Measurements from ENCODE around the gene MRPL9. TPM values are rescaled to one million over a fixed set of nuclear protein-coding genes. Genes with fewer than 3 reads are reported as not detected.

The MRPL9 gene
- total RNA-seq, 6 experiments from 2014 or later: 91.4 to 116 (median 96.2) TPM

DNA sequence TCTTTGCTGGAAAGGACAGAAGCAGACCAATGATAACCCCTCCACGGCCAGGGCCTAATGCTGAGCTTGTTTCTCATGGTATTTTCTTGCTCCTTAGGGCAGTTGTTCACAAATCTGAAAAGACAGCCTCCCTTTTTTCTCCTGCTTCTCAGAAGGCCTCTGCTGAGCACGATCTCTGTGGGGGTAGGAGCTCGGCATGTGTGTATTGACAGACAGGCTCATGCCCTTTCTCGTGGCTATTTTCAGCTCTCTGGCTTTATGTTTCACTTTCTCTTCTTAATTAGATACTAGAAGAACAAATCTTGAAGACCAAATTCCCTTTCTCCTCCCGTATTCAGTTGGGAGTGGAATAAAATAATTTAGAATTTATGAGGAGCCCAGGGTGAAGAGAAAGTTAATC is 42.7 kb downstream of the MRPL9 start:
- H3K4me3 Mint-ChIP-seq: peak overlapping the region; percentile 84
- no peaks in the 10 kb centered on the region for H3K9me3 Mint-ChIP-seq
- H3K4me1 Mint-ChIP-seq (ENCODE audit: low read depth): peaks cover 26% of the 10 kb centered on the region
- no peak for DNase-seq
- no peaks in the 10 kb centered on the region for H3K36me3 Mint-ChIP-seq (ENCODE audit: low read depth)
- TF ChIP-seq, protein P1, sequence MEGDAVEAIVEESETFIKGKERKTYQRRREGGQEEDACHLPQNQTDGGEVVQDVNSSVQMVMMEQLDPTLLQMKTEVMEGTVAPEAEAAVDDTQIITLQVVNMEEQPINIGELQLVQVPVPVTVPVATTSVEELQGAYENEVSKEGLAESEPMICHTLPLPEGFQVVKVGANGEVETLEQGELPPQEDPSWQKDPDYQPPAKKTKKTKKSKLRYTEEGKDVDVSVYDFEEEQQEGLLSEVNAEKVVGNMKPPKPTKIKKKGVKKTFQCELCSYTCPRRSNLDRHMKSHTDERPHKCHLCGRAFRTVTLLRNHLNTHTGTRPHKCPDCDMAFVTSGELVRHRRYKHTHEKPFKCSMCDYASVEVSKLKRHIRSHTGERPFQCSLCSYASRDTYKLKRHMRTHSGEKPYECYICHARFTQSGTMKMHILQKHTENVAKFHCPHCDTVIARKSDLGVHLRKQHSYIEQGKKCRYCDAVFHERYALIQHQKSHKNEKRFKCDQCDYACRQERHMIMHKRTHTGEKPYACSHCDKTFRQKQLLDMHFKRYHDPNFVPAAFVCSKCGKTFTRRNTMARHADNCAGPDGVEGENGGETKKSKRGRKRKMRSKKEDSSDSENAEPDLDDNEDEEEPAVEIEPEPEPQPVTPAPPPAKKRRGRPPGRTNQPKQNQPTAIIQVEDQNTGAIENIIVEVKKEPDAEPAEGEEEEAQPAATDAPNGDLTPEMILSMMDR (IDR thresholded peaks at IDR 0.05): no peak
- H3K27me3 Mint-ChIP-seq (ENCODE audit: insufficient read depth): peaks cover 69% of the 10 kb centered on the region
- H3K27ac Mint-ChIP-seq: no peak overlapping the region

DNA sequence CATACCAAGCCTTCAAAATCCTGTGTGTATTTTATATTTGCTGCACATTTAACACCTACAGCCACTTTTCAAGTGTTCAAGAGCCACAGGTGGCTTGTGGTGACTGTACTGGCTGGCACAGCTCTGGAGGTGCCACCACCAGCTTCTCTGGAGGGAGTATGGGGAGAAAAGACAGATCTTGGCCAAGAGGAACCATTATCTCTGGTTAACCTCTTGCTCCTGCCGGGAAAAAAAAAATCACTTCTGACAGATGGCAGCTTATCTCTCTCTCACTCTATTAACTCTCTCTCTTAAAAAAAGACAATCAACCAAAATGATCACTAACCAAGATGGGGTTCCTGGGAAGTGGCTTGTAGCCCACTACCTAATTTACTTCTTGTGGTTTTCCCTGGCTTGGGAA is 43.2 kb downstream of the MRPL9 start:
- Mint-ChIP-seq H3K27ac (no peak overlapping the region), H3K4me3 (peak overlapping the region; percentile 84; the same call in 1 of the 2 replicates), H3K27me3 (ENCODE audit: insufficient read depth) (peaks cover 69% of the 10 kb centered on the region), H3K36me3 (ENCODE audit: low read depth) (no peaks in the 10 kb centered on the region), H3K9me3 (no peaks in the 10 kb centered on the region), H3K4me1 (ENCODE audit: low read depth) (peaks cover 26% of the 10 kb centered on the region)
- no peak for DNase-seq
- TF ChIP-seq, protein P1 (IDR thresholded peaks at IDR 0.05): no peak

DNA sequence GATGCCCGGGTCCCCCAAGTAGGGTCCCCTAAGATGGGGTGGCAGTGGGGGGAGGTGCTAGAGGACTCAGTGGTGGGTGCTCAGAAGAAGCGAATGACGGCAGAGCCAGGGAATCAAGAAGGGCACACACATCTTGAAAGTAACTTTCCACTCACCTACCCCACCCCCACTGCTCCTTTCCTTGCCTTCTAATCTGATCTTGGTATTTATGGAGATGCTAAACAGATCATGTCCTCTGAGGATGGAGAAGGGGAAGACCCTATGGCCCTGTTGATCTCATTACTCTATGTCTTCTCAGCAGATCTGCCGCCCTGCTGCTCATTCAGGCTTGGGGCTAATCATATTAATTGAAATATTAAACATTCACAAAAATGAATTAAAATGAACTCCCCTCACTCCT is 44.6 kb downstream of the MRPL9 start:
- no peak for DNase-seq
- Mint-ChIP-seq H3K27me3 (ENCODE audit: insufficient read depth) (peaks cover 70% of the 10 kb centered on the region), H3K36me3 (ENCODE audit: low read depth) (no peaks in the 10 kb centered on the region), H3K4me1 (ENCODE audit: low read depth) (peaks cover 26% of the 10 kb centered on the region), H3K9me3 (no peaks in the 10 kb centered on the region), H3K4me3 (no peak overlapping the region), H3K27ac (no peak overlapping the region)
- TF ChIP-seq, protein P1 (IDR thresholded peaks at IDR 0.05): no peak

DNA sequence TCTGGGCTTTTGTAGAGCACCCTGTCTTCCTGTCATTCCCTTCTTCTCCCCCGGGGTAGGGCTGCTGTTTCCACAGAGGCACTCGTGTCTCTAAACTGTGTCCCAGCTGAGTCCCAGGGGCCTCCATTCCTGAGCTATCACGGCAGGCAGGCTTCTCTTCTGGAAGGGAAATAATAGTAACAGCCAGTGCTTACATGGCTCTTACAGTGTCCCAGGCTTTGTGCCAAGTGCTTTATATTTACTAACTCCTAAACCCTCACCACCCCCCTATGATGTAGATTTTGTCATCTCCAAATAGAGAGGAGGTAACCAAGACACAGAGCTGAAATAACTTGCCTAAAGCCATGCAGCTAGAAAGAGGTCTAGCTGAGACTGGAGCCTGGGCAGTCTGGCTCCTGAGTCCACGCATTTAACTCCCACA is 45.3 kb downstream of the MRPL9 start:
- Mint-ChIP-seq H3K4me1 (ENCODE audit: low read depth) (peaks cover 26% of the 10 kb centered on the region), H3K27ac (no peak overlapping the region), H3K27me3 (ENCODE audit: insufficient read depth) (peaks cover 68% of the 10 kb centered on the region), H3K36me3 (ENCODE audit: low read depth) (no peaks in the 10 kb centered on the region), H3K9me3 (no peaks in the 10 kb centered on the region), H3K4me3 (no peak overlapping the region)
- TF ChIP-seq, protein P1 (IDR thresholded peaks at IDR 0.05): no peak
- DNase-seq: no peak

DNA sequence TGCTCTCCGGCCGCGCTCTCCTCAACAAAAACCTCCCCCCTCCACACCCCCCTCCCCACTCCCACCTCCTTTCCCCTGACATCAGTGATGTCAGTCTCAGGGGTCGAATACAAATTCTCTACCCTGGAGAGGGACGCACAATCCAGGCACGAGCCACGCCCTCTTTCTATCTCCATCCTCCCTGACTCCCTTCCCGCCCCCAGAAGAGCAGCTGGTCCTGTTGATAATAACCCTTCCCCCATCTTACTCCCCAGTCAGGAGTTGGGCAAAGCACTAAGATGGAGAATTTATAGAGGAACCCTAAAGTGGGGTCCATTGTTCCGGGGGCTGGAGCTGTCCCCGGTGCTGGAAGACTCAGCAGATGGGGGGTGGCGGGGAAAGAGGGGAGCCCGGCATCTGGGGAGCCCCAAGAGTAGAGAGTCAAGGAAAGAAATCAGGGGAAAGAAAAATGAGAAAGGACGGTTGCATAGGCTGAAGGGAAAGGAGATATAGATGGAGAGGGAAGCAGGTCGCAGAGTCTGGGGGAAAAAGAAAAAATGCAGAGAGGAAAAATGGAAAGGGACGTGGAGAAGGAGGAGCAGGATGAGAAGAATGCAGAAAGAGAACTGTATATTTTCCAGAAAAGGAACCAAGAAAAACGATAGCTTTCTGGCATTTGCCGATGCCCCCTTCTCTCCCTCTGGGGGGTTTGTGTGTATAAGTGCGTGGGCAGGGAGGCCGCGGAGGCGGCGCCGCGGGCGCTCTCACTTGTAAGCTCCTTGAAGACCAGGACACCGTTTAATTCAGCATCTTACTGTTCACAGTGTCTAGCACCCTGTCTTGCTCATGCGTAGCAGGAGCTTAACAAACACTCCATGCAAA is 46.3 kb downstream of the MRPL9 start, which contains the start of gene CELF3:
TSS of gene CELF3 (minus strand) at position 33 of the 861 bp plus-strand sequence. CDS start 783 bp downstream, outside the sequence.
- H3K4me1 Mint-ChIP-seq (ENCODE audit: low read depth): peaks cover 24% of the 10 kb centered on the region
- H3K27me3 Mint-ChIP-seq (ENCODE audit: insufficient read depth): peaks cover 65% of the 10 kb centered on the region
- H3K4me3 Mint-ChIP-seq: no peak within 1 kb of the TSS
- H3K27ac Mint-ChIP-seq: no peak within 1 kb of the TSS
- no peaks in the 10 kb centered on the region for H3K9me3 Mint-ChIP-seq
- TF ChIP-seq, protein P1 (IDR thresholded peaks at IDR 0.05): no peak
- H3K36me3 Mint-ChIP-seq (ENCODE audit: low read depth): no peaks in the 10 kb centered on the region
- no peak for DNase-seq
